ENCODE results near the gene ARL4D.

DNA sequence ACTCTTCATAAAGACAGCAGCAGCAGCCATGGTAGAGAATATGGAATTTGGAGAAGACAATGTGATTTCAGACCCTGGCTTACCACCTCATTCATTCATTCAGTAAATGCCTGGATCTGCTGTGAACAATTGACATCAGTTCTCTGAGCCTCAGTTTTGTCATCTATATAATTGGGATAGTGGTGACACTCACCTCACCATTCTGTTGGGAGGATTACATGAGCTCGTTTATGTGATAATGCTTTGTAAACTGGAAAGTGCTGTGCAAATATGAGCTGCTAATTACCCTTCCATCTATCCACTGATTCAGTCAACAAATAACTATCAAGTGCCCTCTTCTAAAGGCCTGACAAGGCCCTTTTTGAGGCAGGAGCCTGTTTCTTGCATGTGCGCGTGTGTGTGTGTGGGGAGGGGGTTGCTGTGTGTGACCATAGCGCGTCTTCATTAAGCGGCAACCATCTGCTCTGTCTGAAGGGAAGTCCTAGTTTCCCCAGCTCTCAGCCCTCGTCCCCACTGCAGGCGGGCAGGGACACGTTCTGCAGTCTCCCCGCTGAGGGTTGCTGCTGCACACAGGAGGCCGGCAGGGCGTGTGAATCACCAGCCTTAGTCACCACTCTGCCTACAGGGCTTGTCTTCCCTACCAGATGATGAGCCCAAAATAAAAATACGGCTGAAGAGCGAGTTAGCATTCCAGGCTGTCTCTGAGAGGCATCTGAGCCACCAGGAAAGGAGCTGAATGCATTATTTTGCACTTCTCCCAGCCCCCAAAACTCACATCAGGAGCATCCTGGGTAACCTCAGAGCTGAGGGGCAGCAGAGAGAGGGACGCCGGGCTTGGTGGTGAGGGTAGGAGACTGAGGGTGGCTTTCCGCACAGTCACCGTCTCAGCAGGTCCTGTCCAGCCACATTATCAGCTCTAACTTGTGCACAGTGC lies 19.9 kb downstream of the ARL4D start:
- TF ChIP-seq, protein P1, sequence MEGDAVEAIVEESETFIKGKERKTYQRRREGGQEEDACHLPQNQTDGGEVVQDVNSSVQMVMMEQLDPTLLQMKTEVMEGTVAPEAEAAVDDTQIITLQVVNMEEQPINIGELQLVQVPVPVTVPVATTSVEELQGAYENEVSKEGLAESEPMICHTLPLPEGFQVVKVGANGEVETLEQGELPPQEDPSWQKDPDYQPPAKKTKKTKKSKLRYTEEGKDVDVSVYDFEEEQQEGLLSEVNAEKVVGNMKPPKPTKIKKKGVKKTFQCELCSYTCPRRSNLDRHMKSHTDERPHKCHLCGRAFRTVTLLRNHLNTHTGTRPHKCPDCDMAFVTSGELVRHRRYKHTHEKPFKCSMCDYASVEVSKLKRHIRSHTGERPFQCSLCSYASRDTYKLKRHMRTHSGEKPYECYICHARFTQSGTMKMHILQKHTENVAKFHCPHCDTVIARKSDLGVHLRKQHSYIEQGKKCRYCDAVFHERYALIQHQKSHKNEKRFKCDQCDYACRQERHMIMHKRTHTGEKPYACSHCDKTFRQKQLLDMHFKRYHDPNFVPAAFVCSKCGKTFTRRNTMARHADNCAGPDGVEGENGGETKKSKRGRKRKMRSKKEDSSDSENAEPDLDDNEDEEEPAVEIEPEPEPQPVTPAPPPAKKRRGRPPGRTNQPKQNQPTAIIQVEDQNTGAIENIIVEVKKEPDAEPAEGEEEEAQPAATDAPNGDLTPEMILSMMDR (conservative IDR thresholded peaks at IDR 0.05; ENCODE audit: low read depth, low read length), result no peak
- TF ChIP-seq POLR2A (IDR thresholded peaks at IDR 0.05; ENCODE audit: low read depth, low read length), result no peak
- no peak for TF ChIP-seq MXI1 (IDR thresholded peaks at IDR 0.05; ENCODE audit: borderline replicate concordance, low read depth, low read length)
- TF ChIP-seq, protein P2, sequence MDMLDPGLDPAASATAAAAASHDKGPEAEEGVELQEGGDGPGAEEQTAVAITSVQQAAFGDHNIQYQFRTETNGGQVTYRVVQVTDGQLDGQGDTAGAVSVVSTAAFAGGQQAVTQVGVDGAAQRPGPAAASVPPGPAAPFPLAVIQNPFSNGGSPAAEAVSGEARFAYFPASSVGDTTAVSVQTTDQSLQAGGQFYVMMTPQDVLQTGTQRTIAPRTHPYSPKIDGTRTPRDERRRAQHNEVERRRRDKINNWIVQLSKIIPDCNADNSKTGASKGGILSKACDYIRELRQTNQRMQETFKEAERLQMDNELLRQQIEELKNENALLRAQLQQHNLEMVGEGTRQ (IDR thresholded peaks at IDR 0.05; ENCODE audit: low read depth, low read length), result peak; percentile 7; the same call in 1 of the 2 replicates
- peak; percentile 56; the same call in 1 of the 2 replicates for TF ChIP-seq BHLHE40 (IDR thresholded peaks at IDR 0.05; ENCODE audit: low read depth, low read length)
- TF ChIP-seq SMC3 (IDR thresholded peaks at IDR 0.05; ENCODE audit: low read depth, low read length), result peak; percentile 24; the same call in 1 of the 2 replicates
- no peak for TF ChIP-seq RFX5 (IDR thresholded peaks at IDR 0.05; ENCODE audit: low read depth, low read length)
- peak; percentile 94 for TF ChIP-seq FOS (IDR thresholded peaks at IDR 0.05; ENCODE audit: low read depth, low read length)
- no peak for TF ChIP-seq MAFK (IDR thresholded peaks at IDR 0.05; ENCODE audit: low read depth, low read length)
- TF ChIP-seq CEBPB (IDR thresholded peaks at IDR 0.05; ENCODE audit: low read depth, low read length), result no peak
- TF ChIP-seq RCOR1 (IDR thresholded peaks at IDR 0.05; ENCODE audit: insufficient replicate concordance, low read length), result no peak
- TF ChIP-seq RAD21 (IDR thresholded peaks at IDR 0.05; ENCODE audit: low read length), result peak; percentile 33; the same call in 1 of the 2 replicates
